Progenitor cell of endocrine pancreas (in vitro differentiated cells): ENCODE results near the gene MTERF2. TPM values are rescaled to one million over a fixed set of nuclear protein-coding genes. Genes with fewer than 3 reads are reported as not detected.

Experiments
- DNase-seq: peaks from one replicate; pipeline ENCODE4 v3.0.0; 2021; ENCODE audit warnings: low spot score; ENCODE audit not compliant: unreplicated experiment
- H3K27ac Mint-ChIP-seq: 2 replicates; pipeline ENCODE4 v1.8.0; 2021; ENCODE audit warnings: mild to moderate bottlenecking, moderate library complexity, mixed read lengths
- H3K27me3 Mint-ChIP-seq: 2 replicates; pipeline ENCODE4 v1.8.0; 2021; ENCODE audit warnings: mixed read lengths
- H3K36me3 Mint-ChIP-seq: 2 replicates; pipeline ENCODE4 v1.8.0; 2022; ENCODE audit warnings: mixed read lengths; ENCODE audit not compliant: insufficient read depth
- H3K4me1 Mint-ChIP-seq: 2 replicates; pipeline ENCODE4 v1.8.0; 2021; ENCODE audit warnings: low read depth, mixed read lengths
- H3K4me3 Mint-ChIP-seq: 2 replicates; pipeline ENCODE4 v1.8.0; 2021; ENCODE audit warnings: low read depth, mild to moderate bottlenecking, moderate library complexity, mixed read lengths
- H3K9me3 Mint-ChIP-seq: 2 replicates; pipeline ENCODE4 v1.8.0; 2021; ENCODE audit warnings: low read depth, mixed read lengths
- total RNA-seq: library from RNA; stranded (reverse); gene quantifications from 2 replicates; pipeline ENCODE4 v1.2.1, GENCODE V29; 2021
- TF ChIP-seq, protein P1 (sequence below): fragments of 200-600 bp; sonication (generic); IDR thresholded peaks from one replicate; pipeline ENCODE4 v1.5.0; 2021; ENCODE audit warnings: antibody characterized with exemption, mild to moderate bottlenecking; ENCODE audit not compliant: unreplicated experiment

Gene MTERF2
- total RNA-seq, 1 donor from 2014 or later: 15.3 TPM

DNA sequence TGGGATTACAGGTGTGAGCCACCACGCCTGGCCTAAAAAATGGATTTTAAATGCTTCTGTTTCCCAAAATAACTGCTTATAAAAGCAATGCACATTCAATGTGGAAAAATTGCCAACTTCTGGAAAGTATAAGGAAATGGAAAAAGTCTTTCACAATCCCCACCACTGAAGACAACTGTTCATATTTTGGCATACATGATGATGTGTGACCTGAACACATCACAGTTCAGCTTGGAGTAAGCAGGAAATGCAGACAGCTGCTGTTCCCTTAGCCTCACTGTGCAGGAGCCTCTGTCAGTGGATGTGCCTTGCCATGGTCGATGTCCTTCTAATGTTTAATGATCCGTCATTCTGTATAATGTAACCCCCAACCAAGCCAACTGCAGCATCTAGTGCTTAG is 5.2 kb downstream of the MTERF2 start:
- H3K4me1 Mint-ChIP-seq: peaks cover 11% of the 10 kb centered on the region
- TF ChIP-seq, protein P1, sequence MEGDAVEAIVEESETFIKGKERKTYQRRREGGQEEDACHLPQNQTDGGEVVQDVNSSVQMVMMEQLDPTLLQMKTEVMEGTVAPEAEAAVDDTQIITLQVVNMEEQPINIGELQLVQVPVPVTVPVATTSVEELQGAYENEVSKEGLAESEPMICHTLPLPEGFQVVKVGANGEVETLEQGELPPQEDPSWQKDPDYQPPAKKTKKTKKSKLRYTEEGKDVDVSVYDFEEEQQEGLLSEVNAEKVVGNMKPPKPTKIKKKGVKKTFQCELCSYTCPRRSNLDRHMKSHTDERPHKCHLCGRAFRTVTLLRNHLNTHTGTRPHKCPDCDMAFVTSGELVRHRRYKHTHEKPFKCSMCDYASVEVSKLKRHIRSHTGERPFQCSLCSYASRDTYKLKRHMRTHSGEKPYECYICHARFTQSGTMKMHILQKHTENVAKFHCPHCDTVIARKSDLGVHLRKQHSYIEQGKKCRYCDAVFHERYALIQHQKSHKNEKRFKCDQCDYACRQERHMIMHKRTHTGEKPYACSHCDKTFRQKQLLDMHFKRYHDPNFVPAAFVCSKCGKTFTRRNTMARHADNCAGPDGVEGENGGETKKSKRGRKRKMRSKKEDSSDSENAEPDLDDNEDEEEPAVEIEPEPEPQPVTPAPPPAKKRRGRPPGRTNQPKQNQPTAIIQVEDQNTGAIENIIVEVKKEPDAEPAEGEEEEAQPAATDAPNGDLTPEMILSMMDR: no peak
- H3K27me3 Mint-ChIP-seq: no peaks in the 10 kb centered on the region
- peak overlapping the region; percentile 20 for H3K27ac Mint-ChIP-seq
- H3K36me3 Mint-ChIP-seq: peaks cover 21% of the 10 kb centered on the region
- H3K9me3 Mint-ChIP-seq: no peaks in the 10 kb centered on the region
- H3K4me3 Mint-ChIP-seq: no peak overlapping the region
- no peak for DNase-seq

DNA sequence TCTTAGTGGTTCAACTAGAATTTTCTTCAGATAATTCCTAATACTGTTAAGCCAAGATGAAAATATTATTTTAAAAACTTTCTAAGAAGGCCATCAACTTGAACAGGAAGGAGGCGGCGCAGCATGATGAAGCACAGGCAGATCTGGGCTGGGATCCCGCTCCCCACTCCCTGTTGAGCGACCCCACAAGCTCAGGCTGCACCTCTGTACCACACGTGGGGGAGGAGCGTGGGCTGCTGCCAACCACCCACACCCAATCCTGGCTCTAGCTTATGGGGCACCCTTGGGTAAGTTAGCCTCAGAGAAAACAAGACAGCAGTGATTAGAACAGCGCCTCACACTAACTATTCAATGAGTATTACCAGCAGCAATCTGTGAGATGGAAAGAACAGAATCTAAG is 6.0 kb downstream of the MTERF2 start:
- H3K27me3 Mint-ChIP-seq: no peaks in the 10 kb centered on the region
- H3K27ac Mint-ChIP-seq: no peak overlapping the region
- DNase-seq: no peak
- peaks cover 21% of the 10 kb centered on the region for H3K36me3 Mint-ChIP-seq
- H3K4me1 Mint-ChIP-seq: peaks cover 9% of the 10 kb centered on the region
- H3K9me3 Mint-ChIP-seq: no peaks in the 10 kb centered on the region
- TF ChIP-seq, protein P1: no peak
- no peak overlapping the region for H3K4me3 Mint-ChIP-seq

DNA sequence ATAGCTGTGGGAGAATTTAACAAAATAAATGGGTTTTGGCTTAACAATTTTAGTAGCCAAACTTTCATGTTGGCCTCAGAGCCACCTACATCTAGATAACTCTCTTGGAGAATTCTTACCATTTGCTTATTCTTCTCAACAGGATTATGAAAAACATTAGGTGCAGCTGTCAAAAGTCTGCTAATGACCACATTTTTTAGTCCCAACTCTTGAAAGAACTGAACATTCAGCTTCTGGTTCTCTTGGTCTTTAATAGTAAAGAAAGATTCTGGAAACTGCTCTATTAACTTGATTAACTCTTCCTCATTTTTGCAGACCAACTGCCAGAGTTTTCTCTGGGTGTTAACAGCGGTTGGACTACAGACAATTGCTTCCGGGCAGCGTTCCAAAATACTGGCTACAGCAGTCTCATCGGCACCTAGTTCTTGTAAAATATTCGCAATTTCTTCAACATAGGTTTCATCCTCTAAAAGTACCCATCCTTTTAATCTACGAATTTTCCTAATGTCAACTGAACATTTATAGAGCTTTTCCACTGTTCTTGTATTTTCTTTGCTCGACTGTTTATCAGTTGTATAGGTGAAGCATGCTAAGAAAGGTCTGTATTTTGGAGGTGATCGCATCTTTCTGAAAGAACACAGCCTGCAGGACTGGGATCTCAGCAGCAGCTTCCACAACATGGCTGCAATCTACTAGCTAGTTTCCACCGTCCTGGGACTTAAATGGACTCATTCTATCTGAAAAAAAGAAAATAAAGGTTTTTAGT is 8.7 kb downstream of the MTERF2 start:
- H3K27ac Mint-ChIP-seq: peak overlapping the region; percentile 49
- H3K4me1 Mint-ChIP-seq: peaks cover 25% of the 10 kb centered on the region

DNA sequence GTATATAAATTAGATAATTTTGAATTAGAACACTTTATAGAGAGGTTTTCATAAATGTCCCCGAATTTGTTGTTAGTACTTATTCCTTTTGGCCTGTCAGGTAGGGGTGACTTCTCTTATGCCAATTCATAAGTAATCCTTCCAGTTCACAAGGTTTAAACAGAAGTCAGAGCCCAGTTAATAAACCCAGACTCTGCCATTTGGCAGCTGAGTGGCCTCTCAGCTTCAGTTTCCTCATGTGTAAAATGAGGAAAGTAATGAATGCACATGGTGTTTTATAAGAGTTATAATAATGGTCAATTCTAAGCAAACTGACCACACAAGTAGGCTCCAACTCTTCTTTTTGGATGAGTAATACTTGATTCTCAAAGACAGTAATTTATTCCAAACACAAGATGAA is 10.3 kb downstream of the MTERF2 start:
- Mint-ChIP-seq H3K27me3 (no peaks in the 10 kb centered on the region), H3K27ac (no peak overlapping the region), H3K36me3 (peaks cover 5% of the 10 kb centered on the region), H3K4me1 (peaks cover 26% of the 10 kb centered on the region), H3K9me3 (no peaks in the 10 kb centered on the region), H3K4me3 (no peak overlapping the region)
- TF ChIP-seq, protein P1: no peak
- DNase-seq: no peak

More for the DNA sequence above, 8.7 kb downstream of the MTERF2 start:
- H3K27me3 Mint-ChIP-seq: no peaks in the 10 kb centered on the region
- no peaks in the 10 kb centered on the region for H3K9me3 Mint-ChIP-seq
- peaks cover 5% of the 10 kb centered on the region for H3K36me3 Mint-ChIP-seq
- H3K4me3 Mint-ChIP-seq: no peak overlapping the region
- no peak for DNase-seq
- TF ChIP-seq, protein P1: no peak

DNA sequence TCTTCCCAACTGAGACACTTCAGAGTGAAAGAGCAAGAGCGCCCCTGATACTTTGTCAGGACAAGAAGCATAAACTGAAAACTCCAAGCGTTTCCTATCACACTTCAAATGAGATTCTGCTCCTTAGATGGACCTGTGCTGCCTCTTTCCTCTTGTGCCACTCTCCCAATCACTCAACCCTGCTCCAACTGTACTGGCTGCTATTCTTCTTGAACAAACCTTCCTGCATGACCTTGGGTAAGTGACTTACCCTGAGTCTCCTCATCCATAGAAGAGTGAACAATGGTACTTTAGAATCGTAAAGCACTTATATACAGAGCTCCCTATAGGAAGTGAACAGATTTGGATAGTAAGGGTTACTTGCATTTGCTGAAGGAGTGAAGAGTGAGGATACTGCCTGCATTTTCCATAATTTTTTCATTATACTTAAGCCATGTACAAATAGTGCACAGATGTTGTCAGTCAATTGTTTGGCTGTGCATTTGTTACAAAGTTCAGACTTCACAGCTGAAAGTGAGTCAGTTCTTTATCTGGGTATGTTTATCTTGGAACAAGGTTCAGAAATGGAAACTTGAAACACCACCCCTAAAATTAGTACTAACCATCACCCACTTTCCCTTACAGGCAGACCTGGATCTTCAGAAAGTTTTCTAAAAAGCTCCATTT is 10.8 kb downstream of the MTERF2 start:
- Mint-ChIP-seq H3K9me3 (no peaks in the 10 kb centered on the region), H3K36me3 (peaks cover 5% of the 10 kb centered on the region), H3K4me1 (peaks cover 26% of the 10 kb centered on the region), H3K27me3 (no peaks in the 10 kb centered on the region), H3K4me3 (no peak overlapping the region), H3K27ac (peak overlapping the region; percentile 22)
- TF ChIP-seq, protein P1: no peak
- DNase-seq: no peak
